B cell (primary cell): Measurements from ENCODE around the gene SERINC5. TPM values are rescaled to one million over a fixed set of nuclear protein-coding genes. Genes with fewer than 3 reads are reported as not detected.

ENCODE experiments used
- ATAC-seq: fragments of 200-7000 bp; cut with Tn5 transposase; one replicate; pipeline ENCODE4 v1.10.0; 2021; ENCODE audit warnings: low read depth, mild to moderate bottlenecking, moderate number of reproducible peaks, moderate library complexity
- CTCF ChIA-PET: fragments of 350-600 bp; sonication (Branson Sonifier 250); formaldehyde crosslinking; loops from one replicate; lab custom pipeline; 2021; ENCODE audit warnings: antibody characterized with exemption, inconsistent platforms; lab: Charles Lee
- POLR2A ChIA-PET: fragments of 350-600 bp; sonication (Branson Sonifier 250); formaldehyde crosslinking; loops from one replicate; lab custom pipeline; 2021; ENCODE audit warnings: antibody characterized with exemption; lab: Charles Lee
- DNase-seq: peaks from one replicate; pipeline ENCODE4 v3.0.0; 2013
- H2AFZ ChIP-seq: 2 replicates; pipeline ENCODE4 v1.6.1; 2012; ENCODE audit warnings: mild to moderate bottlenecking, low read depth, low read length; ENCODE audit not compliant: insufficient read depth, poor library complexity, severe bottlenecking
- H3K27ac ChIP-seq, 2 donors: 1 replicate in 1 of 2; 2 replicates in 1 of 2; pipeline ENCODE4 v1.5.1; 2012 to 2013; ENCODE audit warnings: low read length in 2 of 2, mild to moderate bottlenecking in 2 of 2, moderate library complexity in 1 of 2
- H3K27me3 ChIP-seq, 4 experiments: fragments of 200-600 bp in 1 of 4; sonication (generic) in 1 of 4; replicated peaks in 1 of 4; 1 replicate in 2 of 4; 2 replicates in 2 of 4; pipeline versions ENCODE4 v1.6.1 to v1.7.0; 2013 to 2016; ENCODE audit warnings: low read length in 3 of 4, mild to moderate bottlenecking in 2 of 4, mixed read lengths in 1 of 4, moderate library complexity in 1 of 4; ENCODE audit not compliant: insufficient read depth in 4 of 4, control insufficient read depth in 3 of 4; ENCODE audit errors: control extremely low read depth in 1 of 4
- H3K36me3 ChIP-seq, 2 experiments: replicated peaks in 1 of 2; 1 replicate in 1 of 2; 2 replicates in 1 of 2; pipeline versions ENCODE4 v1.6.1 to v1.7.1; 2013; ENCODE audit warnings: low read length in 1 of 2; ENCODE audit not compliant: insufficient read depth in 2 of 2, control insufficient read depth in 1 of 2; ENCODE audit errors: control extremely low read depth in 1 of 2, extremely low read depth in 1 of 2
- H3K4me1 ChIP-seq, 2 donors: fragments of 200-600 bp in 1 of 2; sonication (generic) in 1 of 2; 1 replicate in 1 of 2; 2 replicates in 1 of 2; pipeline versions ENCODE4 v1.5.1 to v1.6.1; 2013 to 2017; ENCODE audit warnings: low read length in 2 of 2; ENCODE audit not compliant: control insufficient read depth in 2 of 2, insufficient read depth in 2 of 2
- H3K4me2 ChIP-seq: replicated peaks from 2 replicates; pipeline ENCODE3; 2012; ENCODE audit warnings: mild to moderate bottlenecking, low read depth, low read length; ENCODE audit not compliant: poor library complexity, severe bottlenecking
- H3K4me3 ChIP-seq, 5 experiments: fragments of 200-600 bp in 1 of 5; sonication (generic) in 1 of 5; 1 replicate in 3 of 5; 2 replicates in 2 of 5; pipeline versions ENCODE4 v1.5.1 to v1.7.0; 2011 to 2016; ENCODE audit warnings: low read length in 4 of 5, mild to moderate bottlenecking in 4 of 5, low read depth in 2 of 5, control low read depth in 1 of 5, moderate library complexity in 1 of 5; ENCODE audit not compliant: insufficient read depth in 1 of 5; ENCODE audit errors: control extremely low read depth in 1 of 5, extremely low read depth in 1 of 5
- H3K79me2 ChIP-seq: fragments of 200-600 bp; sonication (generic); one replicate; pipeline ENCODE4 v1.6.0; 2016; ENCODE audit warnings: low read length; ENCODE audit not compliant: control insufficient read depth, insufficient read depth
- H3K9ac ChIP-seq: fragments of 200-600 bp; sonication (generic); 2 replicates; pipeline ENCODE4 v1.6.1; 2017; ENCODE audit warnings: mild to moderate bottlenecking, low read length, moderate library complexity
- H3K9me3 ChIP-seq, 3 donors: one replicate each; pipeline versions ENCODE4 v1.6.1 to v1.7.1; 2013; ENCODE audit warnings: low read length in 2 of 3; ENCODE audit not compliant: control insufficient read depth in 2 of 3, insufficient read depth in 1 of 3; ENCODE audit errors: control extremely low read depth in 1 of 3
- H4K20me1 ChIP-seq: 2 replicates; pipeline ENCODE4 v1.6.0; 2012; ENCODE audit warnings: mild to moderate bottlenecking, low read length; ENCODE audit not compliant: insufficient read depth, control insufficient read depth, poor library complexity, severe bottlenecking
- H3K27ac Mint-ChIP-seq: one replicate; pipeline ENCODE4 v1.8.0; 2021; ENCODE audit warnings: mixed read lengths
- H3K27me3 Mint-ChIP-seq: one replicate; pipeline ENCODE4 v1.8.0; 2021; ENCODE audit warnings: mixed read lengths
- H3K4me1 Mint-ChIP-seq: one replicate; pipeline ENCODE4 v1.8.0; 2021; ENCODE audit warnings: mixed read lengths
- H3K4me3 Mint-ChIP-seq: one replicate; pipeline ENCODE4 v1.8.0; 2021; ENCODE audit warnings: mixed read lengths
- H3K9me3 Mint-ChIP-seq: one replicate; pipeline ENCODE4 v1.8.0; 2022; ENCODE audit warnings: mixed read lengths; ENCODE audit not compliant: insufficient read depth
- CTCF ChIP-seq: fragments of 200-600 bp; IDR thresholded peaks from one replicate; pipeline ENCODE4 v1.8.0; 2022; ENCODE audit warnings: antibody characterized with exemption, mild to moderate bottlenecking
- EZH2 ChIP-seq: IDR thresholded peaks from 2 replicates; pipeline ENCODE4 v1.6.1; 2012; ENCODE audit warnings: borderline replicate concordance, low read depth, mild to moderate bottlenecking, moderate library complexity, low read length; ENCODE audit not compliant: insufficient read depth, poor library complexity, severe bottlenecking
- WGBS: methylation state at CpG from one replicate; pipeline ENCODE4 v1.1.5; 2013; ENCODE audit warnings: missing lambda C conversion rate; ENCODE audit not compliant: insufficient coverage; 5-methylcytosine and 5-hydroxymethylcytosine counted together
- intact Hi-C: fragments of 100-400 bp; cut with micrococcal nuclease; formaldehyde crosslinking; loops from one replicate; pipeline ENCODE4 v1.10.0; 2022
- polyA plus RNA-seq: library from polyadenylated mRNA; depleted of rRNA; stranded (reverse); fragments of >200 nt; gene quantifications from 2 replicates; pipeline ENCODE4 v1.2.3, GENCODE V29; 2012
- total RNA-seq, 2 donors: library from RNA; stranded (reverse); fragments of 120-200 nt in 1 of 2; gene quantifications; 1 replicate in 1 of 2; 2 replicates in 1 of 2; pipeline versions ENCODE4 v1.2.3 to v1.2.4, GENCODE V29; 2013 to 2022

SERINC5 gene
- total and polyA plus RNA-seq, 2 donors (not counting 1 experiment from before 2014, with no cell fraction given), result 2.4 to 9.5 TPM

GRCh38 chr5:80282054-80282453 lies 26.2 kb upstream of the SERINC5 start:
- no peaks in the 10 kb centered on the region for H3K9me3 ChIP-seq
- DNase-seq (no peak), ATAC-seq (no peak)
- no peak overlapping the region for H3K4me3 ChIP-seq
- H3K79me2 ChIP-seq, result no peaks in the 10 kb centered on the region
- H3K27me3 ChIP-seq, result no peaks in the 10 kb centered on the region
- H3K27me3 Mint-ChIP-seq, result peaks cover 3% of the 10 kb centered on the region
- H3K4me3 Mint-ChIP-seq, result no peak overlapping the region
- WGBS, result 70% methylated on average over 1 of the region's 3 CpGs
- POLR2A ChIA-PET, result no interaction called here
- no peak overlapping the region for H3K4me2 ChIP-seq
- intact Hi-C loops, result no loop called here
- no peaks in the 10 kb centered on the region for H3K4me1 ChIP-seq
- no peaks in the 10 kb centered on the region for H4K20me1 ChIP-seq
- no peak overlapping the region for H3K27ac ChIP-seq
- TF ChIP-seq CTCF (no peak), EZH2 (no peak)
- H3K36me3 ChIP-seq, result no peaks in the 10 kb centered on the region
- H3K27ac Mint-ChIP-seq, result no peak overlapping the region
- CTCF ChIA-PET, result no interaction called here
- no peak overlapping the region for H3K9ac ChIP-seq
- no peaks in the 10 kb centered on the region for H3K4me1 Mint-ChIP-seq
- no peak overlapping the region for H2AFZ ChIP-seq
- H3K9me3 Mint-ChIP-seq, result no peaks in the 10 kb centered on the region

- WGBS, result no CpG with 5 or more reads among the region's 2 CpGs
- CTCF ChIA-PET, result interaction anchor here (0.7 to 4.9 kb wide), 3 partner anchors 28 to 186 kb away, joined by 3 to 52 read pairs (median 3); no protein-coding TSS in a partner anchor
- POLR2A ChIA-PET, result no interaction called here
Observed at GRCh38 chr5:80277191-80277590, 21.3 kb upstream of the SERINC5 start.

More at GRCh38 chr5:80277191-80277590, 21.3 kb upstream of the SERINC5 start:
- no peak overlapping the region for H3K27ac Mint-ChIP-seq
- Histone ChIP-seq H3K27me3 (no peaks in the 10 kb centered on the region), H3K36me3 (no peaks in the 10 kb centered on the region), H3K4me2 (no peak overlapping the region), H4K20me1 (no peaks in the 10 kb centered on the region), H3K4me1 (no peaks in the 10 kb centered on the region), H3K27ac (no peak overlapping the region), H3K9ac (no peak overlapping the region), H3K79me2 (no peaks in the 10 kb centered on the region), H3K4me3 (no peak overlapping the region), H2AFZ (no peak overlapping the region), H3K9me3 (no peaks in the 10 kb centered on the region)
- ATAC-seq (no peak), DNase-seq (no peak)
- H3K4me3 Mint-ChIP-seq, result no peak overlapping the region
- TF ChIP-seq CTCF (no peak), EZH2 (no peak)
- no peaks in the 10 kb centered on the region for H3K9me3 Mint-ChIP-seq
- no peaks in the 10 kb centered on the region for H3K4me1 Mint-ChIP-seq
- H3K27me3 Mint-ChIP-seq, result peaks cover 6% of the 10 kb centered on the region
- intact Hi-C loops, result no loop called here
